ENCODE data around the gene FOXP1.

GRCh38 chr3:71361334-71361890 is 222.1 kb downstream of the FOXP1 start:
- TF ChIP-seq, protein P1, sequence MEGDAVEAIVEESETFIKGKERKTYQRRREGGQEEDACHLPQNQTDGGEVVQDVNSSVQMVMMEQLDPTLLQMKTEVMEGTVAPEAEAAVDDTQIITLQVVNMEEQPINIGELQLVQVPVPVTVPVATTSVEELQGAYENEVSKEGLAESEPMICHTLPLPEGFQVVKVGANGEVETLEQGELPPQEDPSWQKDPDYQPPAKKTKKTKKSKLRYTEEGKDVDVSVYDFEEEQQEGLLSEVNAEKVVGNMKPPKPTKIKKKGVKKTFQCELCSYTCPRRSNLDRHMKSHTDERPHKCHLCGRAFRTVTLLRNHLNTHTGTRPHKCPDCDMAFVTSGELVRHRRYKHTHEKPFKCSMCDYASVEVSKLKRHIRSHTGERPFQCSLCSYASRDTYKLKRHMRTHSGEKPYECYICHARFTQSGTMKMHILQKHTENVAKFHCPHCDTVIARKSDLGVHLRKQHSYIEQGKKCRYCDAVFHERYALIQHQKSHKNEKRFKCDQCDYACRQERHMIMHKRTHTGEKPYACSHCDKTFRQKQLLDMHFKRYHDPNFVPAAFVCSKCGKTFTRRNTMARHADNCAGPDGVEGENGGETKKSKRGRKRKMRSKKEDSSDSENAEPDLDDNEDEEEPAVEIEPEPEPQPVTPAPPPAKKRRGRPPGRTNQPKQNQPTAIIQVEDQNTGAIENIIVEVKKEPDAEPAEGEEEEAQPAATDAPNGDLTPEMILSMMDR (IDR thresholded peaks at IDR 0.05; ENCODE audit: low read depth, low read length, missing input control) = no peak
- no peak for TF ChIP-seq REST (IDR thresholded peaks at IDR 0.05)
- no peak for TF ChIP-seq NR2F2 (IDR thresholded peaks at IDR 0.05)
- no peak for TF ChIP-seq YY1 (IDR thresholded peaks at IDR 0.05)
- TF ChIP-seq HNF4A (conservative IDR thresholded peaks at IDR 0.05) = no peak
- TF ChIP-seq RAD21 (IDR thresholded peaks at IDR 0.05) = no peak
- no peak for TF ChIP-seq MAX (IDR thresholded peaks at IDR 0.05)
- TF ChIP-seq TAF1 (conservative IDR thresholded peaks at IDR 0.05) = no peak
